NCI-H2081 treated with DMSO at 0.1 percent for 48 hours (cell line): ENCODE results near the gene PLEKHA7.

Source experiments
- DNase-seq: peaks from one replicate; lab custom pipeline; 2025; lab: John Stamatoyannopoulos, UW

PLEKHA7 gene

DNA sequence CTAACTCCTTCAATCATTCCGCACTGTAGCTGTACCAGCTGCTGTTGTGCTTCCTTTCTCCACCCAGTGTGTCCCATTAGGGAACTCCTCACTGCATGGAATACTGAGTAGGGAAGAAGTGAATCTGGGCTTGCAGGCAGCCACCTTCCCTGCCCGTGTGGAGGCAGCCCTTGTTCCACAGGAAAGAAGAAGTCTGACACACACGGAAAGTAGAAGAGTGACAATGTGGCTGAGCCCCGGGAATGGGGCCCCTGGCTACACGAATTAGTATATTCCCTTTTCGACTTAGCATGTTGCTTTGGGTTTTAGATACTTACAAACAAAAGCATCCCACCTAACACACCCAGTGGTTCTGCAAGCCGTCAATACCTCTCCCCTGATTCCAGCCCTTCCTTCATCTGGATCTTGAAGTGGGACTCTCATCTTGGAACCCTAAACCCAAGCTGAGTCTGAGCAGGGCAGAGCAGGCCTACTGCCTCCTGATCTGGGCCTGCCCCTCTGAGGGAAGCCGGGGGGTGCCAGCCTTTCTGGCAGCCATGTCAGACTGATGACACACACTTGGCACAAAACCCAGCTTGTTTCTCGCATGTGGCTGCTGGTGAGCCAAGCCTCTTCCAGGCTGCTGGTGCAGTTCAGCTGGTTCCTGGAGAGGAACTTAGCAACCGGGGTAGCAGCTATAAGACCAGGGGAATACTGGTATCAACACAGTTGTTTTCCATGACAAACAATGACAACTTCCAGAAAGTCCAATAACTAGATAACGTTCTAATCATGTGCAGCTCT, 204.1 kb downstream of the PLEKHA7 start:
- no peak for DNase-seq

DNA sequence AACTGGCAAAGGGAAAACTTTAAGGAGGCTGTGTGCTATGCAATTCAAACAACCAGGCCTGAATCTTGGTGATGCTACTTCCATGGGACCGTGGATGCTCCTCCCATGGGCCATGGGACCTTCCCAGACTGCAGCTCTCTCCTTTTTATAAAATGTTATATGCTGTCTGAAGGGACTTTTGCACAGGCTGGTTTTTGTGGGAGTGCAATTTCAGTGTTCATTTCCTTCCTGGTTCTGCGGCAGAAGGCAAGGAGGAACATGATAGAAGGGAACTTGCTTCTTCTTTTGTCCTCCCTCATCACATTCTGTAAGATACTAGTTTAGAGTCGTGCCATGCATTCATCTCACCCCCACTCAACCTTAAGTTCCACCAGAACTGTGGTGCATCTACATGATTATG, 206.9 kb downstream of the PLEKHA7 start:
- DNase-seq: no peak

DNA sequence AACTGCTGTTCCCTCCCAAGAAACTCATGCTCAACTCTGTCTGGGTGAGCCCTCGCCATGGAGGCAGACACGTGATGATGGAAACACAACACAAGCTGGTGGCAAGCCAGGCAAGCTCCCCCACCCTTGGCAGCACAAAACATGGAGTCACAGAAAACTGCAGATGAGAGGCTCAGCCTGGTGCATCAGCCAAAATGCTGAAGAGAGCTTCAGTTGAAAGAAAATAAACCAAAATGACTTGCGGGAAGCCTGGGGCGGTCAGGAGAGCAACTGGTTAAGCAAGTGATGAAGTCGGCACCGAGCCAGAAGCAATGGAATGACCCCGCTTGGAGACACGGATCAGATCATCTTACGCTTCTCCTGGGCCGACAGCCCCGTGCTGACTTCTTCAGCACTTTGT, 207.4 kb downstream of the PLEKHA7 start:
- DNase-seq: no peak

DNA sequence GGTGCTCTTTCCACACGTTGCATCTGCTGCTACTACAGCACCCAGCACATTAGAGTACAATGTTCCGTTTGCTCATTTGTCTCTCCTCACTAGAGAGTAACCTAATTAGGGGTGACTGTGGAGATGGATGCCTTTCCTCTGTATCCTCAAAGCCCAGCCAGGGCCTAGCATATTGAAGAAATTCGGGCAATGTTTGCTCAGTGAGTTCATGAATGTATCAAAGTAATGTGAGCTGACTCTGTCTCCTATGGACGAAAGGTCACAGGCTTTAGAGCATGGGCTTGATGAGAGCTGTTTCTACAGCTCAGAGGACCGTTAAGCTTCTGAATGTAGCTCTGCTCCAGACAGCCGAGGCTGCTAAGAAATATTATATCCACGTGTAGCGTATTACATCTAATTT, 208.3 kb downstream of the PLEKHA7 start:
- no peak for DNase-seq

DNA sequence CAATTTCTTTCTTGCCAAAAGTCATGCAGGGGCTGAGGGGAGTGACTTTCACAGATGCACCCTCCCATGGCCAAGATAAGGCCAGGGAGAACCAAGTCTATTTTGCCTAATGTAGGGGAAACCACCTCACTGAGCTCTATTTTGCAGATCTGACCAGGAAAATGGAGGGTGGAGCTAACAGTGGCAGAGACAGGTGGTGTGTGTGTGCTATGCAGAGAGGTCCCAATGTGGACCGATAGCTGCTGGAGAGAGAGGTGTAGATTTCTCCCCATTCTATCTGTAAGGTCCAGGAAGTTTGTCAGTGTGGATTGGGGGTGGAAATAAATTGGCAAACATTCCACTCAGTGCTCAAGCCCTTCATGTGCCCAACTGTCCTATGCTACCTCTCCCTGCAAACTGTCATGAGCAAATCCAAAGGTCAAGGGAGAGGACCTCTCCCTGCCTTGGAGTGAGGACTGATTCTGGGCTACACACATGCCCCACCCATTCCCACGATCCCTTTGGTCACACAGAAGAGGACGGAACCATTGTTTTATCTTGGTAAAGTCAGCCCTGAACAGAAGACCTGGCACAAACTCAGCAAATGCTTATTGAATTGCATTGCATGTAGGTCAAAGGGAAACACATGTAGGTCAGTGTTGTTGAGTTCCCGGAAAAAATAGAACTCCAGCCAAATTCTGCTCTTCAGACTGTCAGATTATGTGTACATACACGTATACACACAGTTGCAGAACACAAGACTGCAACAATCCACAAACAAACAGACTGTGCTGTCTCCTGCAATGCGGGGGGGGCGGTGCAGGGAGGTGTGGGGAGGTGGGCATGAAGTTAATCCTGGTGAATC, 209.9 kb downstream of the PLEKHA7 start:
- DNase-seq: no peak

DNA sequence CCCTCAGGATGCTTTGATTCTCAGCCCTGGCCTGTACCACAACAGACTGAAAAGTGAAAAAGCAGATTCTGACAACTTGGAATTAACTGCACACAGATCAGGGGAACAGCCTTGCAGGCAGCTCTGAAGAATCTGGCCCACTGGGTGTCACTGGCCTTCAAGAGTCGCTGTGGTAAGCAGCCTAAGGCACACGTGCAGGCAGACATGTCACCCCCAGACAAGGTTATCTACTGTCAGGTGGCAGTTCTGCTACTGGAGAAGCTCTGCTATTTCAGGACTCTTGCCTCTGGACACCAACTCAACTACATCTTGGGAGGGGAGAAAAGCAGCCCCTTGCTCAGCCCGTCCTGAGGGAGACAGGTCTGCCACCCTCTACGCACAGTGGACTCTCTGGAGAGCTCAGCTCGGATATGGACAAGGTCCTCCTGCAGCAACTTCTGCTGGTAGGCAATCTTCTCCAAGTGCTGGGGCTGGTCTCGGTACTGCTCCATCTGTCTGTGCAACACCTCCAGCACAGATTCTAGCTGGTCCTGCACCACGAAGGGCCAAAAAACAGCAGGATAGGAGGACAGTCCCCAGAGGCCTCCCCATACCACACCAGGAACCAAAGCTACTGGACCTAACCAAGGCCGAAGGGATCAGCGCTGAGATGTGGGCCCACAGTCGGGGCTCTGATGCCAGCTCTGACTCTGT, 212.8 kb downstream of the PLEKHA7 start:
- no peak for DNase-seq

DNA sequence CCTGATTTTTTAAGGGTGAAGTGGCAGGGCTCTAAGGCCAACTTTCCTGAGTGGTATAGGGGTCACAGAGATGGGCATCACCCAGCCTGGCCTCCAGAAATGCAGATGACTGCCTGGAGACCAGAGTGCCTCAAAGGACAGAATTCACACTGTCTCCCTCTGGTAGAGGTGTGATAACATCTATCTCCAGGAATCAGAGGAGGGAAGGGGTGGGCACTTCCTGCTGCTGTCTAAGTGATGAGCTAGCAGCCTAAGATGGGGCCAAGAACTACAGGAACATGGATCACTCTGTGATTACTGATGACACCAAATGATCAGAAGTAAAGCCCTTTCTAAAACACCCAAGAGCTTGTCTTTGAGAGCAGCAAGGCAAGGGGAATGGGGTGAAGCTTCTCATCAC, 213.8 kb downstream of the PLEKHA7 start:
- no peak for DNase-seq

DNA sequence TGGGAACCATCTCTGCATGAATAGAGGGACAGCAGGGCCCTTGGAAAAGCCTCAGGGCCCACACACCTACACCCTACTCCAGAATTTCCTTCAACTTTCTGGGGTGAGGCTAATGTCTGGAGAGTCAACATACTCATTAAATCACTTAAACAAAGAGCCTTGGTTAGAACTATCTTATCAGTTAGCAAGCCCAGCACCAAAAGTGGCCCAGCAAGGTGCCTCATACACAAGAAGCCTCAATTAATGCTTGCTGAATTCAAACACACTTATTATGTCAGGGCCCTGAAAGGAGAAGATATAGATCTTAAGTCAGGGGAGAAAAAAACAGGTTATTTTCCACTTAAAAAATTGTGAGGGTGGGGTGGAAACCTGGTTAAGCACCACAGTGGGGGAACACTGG, 214.3 kb downstream of the PLEKHA7 start:
- no peak for DNase-seq

DNA sequence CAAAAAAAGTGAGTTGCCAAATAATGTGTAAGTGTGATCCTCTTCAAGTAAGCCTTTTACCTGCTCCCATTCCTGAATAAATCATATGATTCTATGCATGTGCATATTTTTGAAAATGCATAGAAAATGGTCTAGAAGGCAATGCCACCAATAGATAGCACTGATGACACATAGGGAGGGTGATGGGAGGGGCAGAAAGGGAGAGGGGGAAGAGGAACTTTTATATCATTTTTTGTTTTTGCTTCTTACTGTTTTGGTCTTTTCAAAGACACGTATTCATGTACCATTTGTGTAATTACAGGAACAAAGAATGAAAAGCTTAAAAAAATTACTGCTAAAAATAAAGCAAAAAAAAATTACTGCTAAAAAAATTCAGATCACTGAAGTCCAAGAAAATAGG, 215.0 kb downstream of the PLEKHA7 start:
- DNase-seq: no peak

DNA sequence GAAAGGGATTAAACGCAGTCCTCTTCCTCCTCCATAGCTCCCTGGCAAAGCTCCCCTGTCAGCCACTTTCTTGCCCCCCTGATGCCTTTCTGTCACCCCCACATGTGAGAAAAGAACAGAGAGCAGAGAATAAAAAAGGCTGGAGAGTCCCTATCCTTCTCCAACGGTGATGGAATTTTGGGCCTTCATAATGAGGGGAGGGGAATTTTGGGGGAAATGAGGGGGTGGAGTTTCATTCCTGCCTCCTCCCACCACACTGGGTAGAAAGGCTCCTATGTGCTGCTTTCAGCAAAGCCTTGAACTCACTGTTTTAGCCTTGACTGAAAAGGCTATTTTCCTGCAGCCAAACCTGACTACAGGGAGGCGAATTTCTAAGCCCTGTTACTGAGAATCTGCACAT, 216.4 kb downstream of the PLEKHA7 start:
- DNase-seq: no peak

DNA sequence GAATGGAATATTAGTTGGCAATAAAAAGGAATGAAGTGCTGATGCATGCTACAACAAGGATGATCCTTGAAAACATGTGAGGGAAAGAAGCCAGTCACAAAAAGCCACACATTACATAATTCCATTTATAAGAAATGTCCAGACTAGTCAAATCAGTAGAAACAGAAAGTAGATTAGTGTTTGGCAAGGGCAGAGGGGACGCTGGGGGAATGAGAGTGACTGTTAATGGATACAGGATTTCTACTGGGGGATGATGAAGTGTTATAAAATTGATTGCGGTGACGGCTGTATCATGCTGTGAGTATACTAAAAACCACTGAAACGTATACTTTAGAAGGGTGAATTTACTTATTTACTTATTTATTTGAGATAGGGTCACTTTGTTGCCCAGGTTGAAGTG, 217.9 kb downstream of the PLEKHA7 start:
- no peak for DNase-seq

DNA sequence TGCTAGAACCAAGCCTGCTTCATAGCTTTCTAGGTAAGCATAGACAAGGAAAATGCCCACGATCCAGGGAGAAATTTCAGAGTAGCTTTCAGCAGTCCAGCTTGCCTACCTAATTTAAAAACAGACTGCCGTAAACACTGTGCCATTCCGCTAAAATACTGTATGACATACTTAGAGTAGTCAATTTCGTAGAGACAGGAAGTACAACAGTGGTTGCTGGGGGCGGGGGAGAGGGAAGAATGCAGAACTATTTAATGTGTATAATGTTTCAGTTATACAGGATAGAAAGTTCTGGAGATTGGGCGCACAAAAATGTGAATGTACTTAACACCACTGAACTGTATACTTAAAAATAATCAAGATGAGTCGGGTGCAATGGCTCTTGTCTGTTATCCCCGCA, 219.1 kb downstream of the PLEKHA7 start:
- DNase-seq: no peak

DNA sequence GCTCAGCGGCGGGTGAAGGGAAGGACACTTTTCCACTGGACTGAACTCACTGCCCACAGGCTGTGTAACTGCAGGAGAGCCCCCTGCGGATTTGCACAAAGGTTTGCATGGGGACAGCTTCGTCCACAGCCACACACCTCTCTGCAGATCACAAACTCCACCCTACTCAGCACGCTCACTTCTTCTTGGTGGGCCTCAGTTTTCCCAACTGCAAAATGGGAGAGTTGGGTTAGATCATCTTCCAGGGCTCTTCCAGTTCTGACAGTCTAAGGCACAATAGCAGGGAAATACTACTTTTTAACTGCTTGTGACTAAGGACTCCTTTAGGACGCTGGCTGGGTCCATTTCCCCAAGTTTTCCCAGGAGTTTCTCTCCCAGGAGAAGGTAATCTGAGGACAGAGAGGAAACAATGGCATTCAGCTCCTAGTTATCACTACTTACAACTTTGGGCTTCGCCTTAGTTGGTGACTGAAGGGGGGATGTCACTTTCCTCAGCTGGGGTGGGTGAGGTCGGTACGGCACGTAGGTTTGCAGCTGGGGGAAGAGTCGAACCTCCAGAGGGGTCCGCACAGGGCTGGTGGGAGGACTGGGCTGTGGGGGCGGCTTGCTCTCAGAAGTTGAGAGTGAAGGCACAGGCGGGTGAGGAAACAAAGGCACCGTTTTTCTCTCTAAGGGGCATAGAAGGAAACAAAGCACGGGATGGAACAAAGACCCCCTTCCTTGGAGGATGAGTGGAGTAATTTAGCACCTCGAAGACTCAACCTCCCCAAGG, 220.0 kb downstream of the PLEKHA7 start:
- no peak for DNase-seq

DNA sequence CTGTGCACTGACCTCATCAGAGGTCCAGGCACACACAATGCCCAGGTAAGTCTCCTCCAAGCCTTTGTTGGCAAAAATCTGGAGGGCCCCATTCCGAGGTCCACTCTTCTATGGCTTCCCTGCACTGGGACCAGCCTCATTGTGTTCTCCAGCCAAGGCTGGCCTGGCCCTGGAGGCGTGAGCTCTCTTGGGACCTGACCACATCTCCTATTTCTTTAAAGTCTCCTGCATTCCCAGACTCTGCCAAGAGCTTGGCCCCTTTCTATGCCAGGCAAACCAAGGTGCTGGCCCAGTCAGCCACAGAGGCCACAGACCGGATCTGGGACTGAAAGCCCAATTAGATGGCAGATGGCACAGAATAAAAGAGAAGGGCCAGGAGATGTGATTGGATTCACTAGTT, 220.7 kb downstream of the PLEKHA7 start:
- no peak for DNase-seq

DNA sequence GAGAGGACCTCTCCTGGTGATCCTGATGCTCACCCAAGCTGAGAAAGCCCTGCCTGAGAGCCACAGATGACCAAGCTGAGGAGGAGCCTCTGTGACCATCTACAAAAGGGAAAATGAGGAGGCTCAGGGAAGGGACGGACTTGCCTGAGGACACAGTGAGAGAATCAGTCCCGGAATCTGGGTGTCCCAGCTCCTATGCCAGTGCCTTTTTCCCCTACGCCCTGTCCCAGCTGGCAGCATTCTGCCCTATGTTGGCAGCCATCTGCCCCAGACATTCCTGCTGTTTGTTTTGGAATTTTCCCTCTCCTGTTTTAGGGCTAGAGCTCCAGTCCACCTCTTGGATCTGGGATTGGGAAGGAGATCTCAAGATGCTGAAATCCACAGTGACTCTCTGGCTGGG, 221.2 kb downstream of the PLEKHA7 start:
- DNase-seq: no peak

DNA sequence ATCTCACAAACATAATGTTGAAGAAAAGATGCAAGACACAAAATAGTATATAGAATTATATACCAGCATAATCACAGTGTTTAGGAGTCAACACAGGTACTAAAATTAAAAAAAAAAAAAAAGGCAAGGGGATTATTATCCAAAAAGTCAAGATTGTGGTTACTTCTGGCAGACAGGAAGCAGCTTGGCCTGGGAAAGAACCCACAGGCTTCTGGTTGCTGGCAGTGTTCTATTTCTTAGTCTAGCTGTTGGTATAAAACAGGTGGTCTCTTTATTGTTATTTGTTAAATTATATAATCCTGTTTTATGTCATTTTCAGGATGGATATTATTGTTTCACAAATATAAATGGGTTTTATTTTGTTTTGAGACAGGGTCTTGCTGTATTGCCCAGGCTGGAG, 221.8 kb downstream of the PLEKHA7 start:
- no peak for DNase-seq

DNA sequence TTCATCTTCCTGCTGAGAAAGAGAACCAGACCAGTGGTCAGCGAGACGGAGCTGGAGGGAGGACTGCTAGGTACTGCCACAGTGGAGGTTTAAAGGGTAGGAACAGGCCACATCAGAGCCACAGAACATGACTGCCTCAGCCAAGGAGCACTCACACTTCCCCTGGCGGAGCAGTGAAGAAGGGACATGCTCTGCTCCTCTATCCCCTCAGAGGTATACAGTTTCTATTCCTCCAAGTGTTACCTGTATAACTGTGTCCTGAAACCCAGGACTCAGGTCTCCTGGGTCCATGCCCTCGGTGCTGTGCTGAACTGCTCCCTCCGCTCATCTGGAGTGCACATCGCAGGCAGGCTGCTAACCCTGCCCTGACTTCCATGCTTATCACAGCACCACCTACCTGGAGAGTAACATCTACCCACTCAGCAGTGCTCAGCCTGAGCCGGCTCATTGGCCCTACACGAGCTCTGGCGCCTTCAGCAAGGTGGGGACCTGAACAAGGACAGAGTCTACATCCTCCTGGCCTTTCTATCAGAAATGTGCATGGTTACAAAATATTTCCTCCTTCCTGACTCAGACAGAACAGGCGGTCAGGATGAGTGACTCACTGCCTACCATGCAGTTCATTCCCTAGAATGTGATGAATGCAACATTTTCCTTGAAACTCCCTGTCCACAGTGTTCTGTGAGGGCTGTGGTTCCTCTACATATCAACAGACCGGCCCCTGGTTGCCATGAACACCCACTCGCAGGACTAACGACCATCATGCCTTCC, 222.8 kb downstream of the PLEKHA7 start:
- DNase-seq: no peak

DNA sequence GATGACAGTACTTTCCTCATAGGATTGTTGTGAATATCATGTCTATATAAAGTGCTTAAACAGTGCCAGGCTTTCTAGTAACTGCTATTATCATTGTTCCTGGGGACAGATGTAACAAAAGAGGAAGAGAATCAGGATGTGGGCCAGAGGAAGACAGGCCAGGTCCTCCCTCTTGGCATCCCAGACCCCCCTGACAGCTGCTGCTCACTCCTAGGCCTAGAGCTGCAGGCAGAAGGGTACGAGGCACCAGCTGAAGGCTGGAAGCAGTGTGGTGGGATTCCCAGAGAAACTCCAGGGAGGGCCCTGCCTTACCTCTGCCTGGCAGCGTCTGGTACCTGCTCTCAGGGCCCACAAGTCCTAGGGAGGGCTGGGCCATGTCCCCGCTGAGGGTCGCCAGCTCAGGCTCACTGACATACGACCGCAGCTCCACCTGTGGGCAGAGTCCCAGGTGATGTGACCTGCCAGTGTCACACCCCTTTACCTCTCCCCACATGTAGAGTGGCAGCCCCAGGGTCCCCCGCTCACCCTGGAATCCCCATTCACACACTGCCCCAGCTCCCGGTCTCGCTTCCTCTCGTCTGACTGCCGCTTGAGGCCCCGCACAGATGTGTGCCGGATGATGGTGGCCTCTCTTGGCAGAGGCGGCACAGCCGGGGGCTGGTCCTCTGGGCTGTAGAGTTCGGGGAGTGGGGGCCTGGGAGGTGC, 223.6 kb downstream of the PLEKHA7 start:
- no peak for DNase-seq

DNA sequence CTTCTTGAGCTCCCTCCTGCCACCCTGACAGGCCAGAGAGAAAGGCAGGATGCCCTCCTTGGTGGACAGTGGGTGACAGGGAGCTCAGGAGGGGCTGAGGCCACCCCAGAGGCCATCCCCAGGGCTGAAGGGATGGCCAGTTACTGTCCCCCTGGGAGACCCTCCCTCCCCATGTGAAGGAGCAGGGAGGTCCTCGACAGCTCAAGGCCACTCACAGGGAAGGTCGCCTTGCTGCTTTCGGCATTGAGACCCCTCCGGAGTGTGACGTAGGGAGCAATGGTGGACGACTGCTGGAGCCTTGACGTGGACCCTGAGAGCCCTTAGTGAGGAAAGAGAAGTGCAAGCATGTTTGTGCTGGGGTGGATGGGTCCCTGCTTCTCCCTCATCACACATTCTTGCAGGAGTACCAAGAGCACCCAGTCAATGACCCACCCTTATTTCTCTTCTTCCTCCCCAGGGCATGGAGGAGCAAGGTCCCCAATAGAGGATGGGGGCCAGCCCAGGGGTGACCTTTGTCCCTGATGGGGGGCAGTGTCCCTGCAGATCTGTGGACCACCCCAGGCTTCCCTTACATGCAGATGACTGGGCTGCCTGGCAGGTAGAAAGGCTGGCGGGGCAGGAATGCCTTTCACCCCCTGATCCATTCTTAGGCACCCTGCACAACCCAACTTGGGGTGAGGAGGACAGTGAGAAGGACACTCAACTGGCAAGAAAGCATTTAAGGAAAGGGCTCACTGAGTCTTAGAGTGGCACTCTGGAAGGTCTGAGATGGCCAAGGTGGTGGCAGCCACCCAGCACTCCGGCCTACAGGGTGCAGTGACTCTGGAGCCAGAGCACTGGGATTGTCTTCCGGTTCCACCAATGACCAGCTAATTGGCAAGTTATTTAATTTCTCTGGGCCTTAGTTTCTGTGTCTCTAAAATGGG, 224.4 kb downstream of the PLEKHA7 start:
- no peak for DNase-seq

DNA sequence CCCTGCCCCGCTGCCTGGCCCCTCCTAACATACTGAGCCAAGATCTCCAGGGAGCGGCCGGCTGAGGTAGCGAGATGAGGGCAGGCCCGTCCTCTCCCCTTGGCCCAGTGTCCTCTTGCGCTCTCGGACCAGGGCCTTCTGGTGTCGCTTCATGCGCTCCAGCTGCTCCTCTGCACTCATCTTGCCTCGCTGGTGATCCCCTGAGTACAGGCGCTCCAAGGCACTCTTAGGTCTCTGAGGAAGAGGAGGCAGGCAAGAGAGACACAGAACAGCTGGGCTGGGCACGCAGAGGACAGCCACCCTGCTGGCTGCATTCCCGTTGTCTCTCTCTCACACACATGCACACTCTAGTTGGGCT, 225.2 kb downstream of the PLEKHA7 start:
- DNase-seq: no peak
